Renal pelvis (tissue), 4 donors: ENCODE data around the gene UNK. TPM values are rescaled to one million over a fixed set of nuclear protein-coding genes. Genes with fewer than 3 reads are reported as not detected.
A peak's percentile ranks its signal among the peaks of the same experiment; 100 is the strongest.
"Not testable (repeated sequence)": the region's sequence is repeated elsewhere in the genome, so short reads cannot be mapped to it uniquely, and the experiment has no call there.

ENCODE experiments used
- DNase-seq: peaks from one replicate; pipeline ENCODE4 v3.0.0-alpha.2; 2013
- polyA plus RNA-seq, 3 donors: library from polyadenylated mRNA; unstranded; fragments of 120-200 nt; gene quantifications; one replicate each; pipeline ENCODE4 v1.2.1, GENCODE V29; 2013; ENCODE audit not compliant: insufficient read length in 3 of 3

Gene UNK
- polyA plus RNA-seq, 3 donors, result 42.3 to 55.1 (median 46.7) TPM

DNA sequence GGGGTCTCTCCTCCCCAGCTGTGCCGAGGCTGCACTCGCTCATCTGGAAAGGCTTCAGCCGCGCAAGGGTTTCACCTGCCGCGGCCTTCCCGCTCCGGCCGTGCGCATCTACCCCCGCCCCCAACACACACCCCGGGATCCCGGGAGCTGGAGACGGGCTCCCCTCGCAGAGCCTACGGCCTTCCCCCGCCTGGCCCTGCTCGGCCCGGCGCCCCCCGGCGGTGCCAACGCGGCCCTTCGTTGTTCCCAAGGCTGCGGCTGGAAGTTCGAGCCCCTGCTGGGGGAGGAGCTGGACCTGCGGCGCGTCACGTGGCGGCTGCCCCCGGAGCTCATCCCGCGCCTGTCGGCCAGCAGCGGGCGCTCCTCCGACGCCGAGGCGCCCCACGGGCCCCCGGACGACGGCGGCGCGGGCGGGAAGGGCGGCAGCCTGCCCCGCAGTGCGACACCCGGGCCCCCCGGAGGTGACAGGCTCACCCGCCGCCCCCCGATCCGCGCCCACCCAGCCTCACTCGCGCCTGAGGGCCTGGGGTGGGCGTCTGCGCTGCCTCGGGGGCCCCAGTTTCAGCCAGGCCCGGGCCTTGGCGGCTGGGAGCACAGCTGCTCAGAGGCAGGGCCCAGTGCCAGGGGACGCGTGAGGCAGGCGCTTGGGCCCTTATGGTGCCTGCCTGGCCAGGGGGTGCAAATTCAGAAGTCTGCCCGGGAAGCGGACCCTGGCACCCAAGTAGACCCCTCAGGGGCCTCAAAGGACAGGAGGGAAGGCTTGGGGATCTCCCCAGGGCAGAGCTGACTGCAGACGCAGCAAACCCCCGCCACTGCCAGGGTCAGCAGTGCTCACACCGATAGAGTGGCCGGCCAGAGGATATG, 30.9 kb upstream of the UNK start:
- DNase-seq, result peak; percentile 69

DNA sequence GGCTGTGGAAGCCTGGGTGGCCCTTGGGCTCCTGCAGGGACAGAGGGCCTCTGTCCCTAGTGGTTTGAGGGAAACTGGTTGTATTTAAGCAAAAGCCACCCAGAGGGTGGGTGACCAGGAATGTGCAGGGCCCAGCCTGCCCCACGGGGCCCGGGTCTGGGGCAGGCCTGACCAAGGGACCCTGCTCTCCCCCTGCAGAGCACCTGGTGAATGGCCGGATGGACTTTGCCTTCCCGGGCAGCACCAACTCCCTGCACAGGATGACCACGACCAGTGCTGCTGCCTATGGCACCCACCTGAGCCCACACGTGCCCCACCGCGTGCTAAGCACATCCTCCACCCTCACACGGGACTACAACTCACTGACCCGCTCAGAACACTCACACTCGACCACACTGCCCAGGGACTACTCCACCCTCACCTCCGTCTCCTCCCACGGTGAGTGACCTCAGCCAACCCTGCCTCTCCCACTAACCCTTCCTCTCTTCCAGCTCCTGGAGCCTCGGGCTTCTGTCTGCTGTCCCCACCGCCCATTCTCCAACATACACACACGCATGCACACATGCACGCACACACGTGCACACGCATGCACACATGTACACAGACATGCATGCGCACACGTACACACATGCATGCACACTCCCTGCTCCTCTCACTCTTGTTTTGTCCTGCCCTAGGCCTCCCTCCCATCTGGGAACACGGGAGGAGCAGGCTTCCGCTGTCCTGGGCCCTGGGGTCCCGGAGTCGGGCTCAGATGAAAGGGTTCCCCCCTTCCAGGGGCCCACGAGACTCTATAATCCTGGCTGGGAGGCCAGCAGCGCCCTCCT, 30.0 kb upstream of the UNK start:
- no peak for DNase-seq

DNA sequence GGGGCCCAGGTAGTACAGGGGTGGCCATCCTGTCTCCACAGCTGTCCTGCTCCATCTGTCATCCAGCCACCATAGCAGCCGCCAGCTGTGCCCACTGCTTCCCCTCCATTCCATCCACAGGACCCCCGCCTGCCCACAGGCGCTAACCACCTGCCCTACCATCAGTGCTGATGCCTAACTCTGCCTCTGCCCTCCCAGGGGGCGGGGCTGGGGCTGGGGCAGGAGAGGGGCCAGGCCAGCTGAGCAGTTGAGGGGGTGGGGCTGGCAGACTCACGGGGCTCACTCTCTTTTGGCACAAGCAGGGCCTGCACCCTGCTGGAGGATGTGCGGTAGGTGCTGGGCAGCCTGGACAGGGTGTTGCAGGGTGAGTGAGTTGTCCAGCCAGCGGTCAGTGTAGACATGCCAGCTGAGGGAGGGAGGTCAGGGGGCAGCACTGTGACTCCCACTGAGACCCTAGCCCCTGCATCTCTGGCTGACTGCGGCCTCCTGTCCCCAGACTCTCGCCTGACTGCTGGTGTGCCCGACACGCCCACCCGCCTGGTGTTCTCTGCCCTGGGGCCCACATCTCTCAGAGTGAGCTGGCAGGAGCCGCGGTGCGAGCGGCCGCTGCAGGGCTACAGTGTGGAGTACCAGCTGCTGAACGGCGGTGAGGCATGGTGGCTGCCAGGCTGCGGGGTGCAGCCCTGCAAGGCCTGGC, 29.3 kb upstream of the UNK start:
- DNase-seq, result no peak

DNA sequence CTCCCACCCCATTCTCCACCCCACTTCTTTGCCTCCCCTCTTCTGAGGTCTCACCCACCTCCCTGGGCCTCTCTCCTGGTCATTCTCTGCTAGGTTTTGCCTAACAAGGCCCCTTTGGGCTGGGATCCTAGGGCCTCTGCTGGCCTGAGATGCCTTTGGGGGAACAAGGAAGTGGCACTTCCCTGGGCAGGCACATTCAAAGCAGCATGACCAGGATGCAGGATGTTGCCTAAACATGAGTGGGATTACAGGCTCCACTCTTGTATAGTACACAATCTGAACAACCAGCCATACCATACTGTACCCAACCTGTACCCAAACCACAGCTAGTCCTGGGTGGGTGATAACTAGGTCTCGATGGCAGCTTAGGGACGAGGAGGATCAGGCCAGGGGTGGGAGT, 28.6 kb upstream of the UNK start:
- no peak for DNase-seq

DNA sequence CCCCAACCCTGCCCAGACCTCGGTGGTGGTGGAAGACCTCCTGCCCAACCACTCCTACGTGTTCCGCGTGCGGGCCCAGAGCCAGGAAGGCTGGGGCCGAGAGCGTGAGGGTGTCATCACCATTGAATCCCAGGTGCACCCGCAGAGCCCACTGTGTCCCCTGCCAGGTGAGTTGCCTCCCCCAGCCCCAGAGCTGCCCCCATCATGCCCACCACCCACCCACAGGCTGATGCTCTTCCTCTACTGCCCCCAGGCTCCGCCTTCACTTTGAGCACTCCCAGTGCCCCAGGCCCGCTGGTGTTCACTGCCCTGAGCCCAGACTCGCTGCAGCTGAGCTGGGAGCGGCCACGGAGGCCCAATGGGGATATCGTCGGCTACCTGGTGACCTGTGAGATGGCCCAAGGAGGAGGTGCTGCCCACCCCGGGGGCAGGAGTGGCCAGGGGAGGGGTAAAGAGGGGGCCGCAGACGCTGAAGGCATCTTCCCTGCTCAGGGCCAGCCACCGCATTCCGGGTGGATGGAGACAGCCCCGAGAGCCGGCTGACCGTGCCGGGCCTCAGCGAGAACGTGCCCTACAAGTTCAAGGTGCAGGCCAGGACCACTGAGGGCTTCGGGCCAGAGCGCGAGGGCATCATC, 28.0 kb upstream of the UNK start:
- no peak for DNase-seq

DNA sequence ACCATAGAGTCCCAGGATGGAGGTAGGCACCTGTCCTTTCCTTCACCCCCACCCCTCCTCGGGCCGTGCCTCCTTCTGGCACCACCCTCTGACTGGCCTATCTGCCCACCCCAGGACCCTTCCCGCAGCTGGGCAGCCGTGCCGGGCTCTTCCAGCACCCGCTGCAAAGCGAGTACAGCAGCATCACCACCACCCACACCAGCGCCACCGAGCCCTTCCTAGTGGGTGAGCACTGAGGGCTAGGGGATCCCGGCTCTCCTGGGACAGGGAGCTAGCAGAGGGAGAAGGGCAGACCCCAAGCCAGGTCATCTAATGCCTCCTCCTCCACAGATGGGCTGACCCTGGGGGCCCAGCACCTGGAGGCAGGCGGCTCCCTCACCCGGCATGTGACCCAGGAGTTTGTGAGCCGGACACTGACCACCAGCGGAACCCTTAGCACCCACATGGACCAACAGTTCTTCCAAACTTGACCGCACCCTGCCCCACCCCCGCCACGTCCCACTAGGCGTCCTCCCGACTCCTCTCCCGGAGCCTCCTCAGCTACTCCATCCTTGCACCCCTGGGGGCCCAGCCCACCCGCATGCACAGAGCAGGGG, 27.4 kb upstream of the UNK start:
- DNase-seq, result no peak

DNA sequence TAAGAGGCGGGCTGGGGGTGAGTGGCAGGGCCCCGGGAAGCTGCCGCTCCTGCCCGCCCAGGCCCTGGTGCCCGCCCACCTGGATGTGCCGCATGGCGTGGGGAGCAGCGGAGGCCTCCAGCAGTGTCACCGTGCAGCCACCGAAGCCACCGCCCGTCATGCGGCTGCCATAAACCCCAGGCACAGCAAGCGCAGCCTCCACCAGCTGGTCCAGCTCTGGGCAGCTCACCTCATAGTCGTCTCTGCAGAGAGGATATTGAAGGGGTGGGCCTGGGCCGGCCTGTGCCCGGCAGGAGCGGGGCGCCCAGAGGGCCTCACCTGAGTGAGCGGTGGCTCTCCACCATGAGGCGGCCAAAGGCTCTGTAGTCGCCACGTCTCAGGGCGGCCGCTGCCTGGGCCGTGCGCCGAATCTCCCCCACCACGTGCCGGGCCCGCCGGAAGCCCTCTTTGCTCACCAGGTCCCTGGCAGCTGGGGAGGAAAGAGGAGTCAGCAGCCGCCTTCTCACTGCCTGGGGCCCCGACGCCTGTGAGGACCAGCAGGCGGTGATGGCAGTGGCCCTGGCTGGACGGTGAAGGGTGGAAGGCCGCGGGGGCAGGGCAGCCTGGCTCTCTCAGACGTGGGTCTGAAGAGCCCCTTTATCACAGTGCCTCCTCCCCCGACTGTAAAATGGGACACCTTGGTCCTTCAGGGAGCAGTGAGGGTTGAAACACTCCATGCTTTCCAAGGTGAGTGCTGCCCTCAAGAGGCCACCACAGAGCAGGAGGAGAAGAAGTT, 26.3 kb upstream of the UNK start:
- no peak for DNase-seq

DNA sequence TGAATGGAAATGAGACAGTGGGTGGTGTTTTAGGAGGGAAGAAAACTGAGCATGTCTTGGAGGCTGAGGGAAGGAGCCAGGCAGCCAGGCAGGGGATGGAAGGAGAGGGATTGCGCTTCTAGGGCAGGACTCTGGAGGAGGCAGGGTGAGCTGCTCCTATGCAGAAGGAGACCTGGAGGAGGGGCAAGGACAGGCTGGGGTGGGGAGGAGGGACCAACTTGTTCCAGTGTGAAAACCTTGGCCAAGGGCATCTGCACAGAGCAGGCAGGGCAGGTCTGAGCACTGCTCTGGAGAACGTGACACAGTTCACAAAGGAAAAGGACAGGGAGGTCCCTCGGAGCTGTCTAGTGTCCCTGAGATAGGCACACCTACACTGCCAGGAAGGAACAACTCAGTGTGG, 25.1 kb upstream of the UNK start:
- DNase-seq, result no peak

DNA sequence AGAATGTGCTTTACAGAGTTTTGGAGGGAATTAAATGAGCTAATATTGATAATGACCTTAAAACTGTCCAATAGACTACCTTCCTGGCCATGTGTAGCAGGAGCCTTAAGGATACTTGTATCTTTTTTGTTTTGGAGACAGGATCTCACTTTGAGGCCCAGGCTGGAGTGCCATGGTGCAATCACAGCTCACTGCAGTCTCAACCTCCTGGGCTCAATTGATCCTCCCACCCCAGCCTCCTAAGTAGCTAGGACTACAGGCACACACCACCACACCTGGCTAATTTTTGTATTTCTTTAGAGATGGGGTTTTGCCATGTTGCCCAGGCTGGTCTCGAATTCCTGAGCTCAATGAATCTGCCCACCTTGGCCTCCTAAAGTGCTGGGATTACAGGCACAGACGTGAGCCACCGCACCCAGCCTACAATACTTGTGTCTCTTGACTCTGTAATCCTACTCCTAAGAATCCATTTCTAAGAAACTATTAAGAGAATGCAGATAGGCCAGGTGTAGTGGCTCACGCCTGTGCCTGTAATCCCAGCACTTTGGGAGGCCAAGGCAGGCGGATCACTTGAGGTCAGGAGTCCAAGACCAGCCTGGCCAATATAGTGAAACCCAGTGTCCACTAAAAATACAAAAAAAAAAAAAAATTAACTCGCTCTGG, 24.5 kb upstream of the UNK start:
- DNase-seq, result not testable (repeated sequence)

DNA sequence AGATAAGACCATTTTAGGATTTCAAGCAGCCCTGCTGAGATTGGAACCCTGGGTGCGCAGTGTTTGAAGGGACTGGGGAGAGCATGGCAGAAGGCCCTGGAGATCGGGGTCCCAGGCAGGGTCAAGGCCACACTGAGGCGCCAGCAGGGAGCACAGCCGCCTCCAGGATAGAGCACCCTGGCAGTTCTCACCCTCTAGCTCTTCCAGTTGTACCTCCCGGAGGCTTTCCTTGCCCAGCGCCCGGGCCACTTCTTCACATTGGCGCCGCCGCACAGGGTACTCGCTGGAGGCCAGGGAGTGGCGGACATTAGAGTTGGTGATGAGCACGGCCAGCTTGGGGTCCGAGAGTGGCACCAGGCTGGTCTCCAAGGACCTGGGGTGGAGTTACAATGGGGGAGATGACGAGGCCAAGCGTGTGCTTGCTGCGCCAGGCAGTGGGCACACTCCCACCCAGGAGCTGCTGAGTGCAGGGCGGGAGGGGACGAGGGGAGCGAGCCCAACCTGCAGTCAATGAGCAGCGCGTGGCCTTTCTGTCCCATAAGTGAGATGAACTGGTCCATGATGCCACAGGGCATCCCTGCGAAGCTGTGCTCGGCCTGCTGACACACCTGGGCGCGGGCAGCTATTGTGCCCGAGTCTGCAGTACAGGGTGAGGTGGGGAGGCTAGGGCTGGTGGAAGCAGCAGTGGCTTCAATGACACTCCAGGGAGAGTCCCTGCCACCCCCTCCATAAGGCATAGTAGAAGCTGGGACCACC, 21.9 kb upstream of the UNK start:
- no peak for DNase-seq

DNA sequence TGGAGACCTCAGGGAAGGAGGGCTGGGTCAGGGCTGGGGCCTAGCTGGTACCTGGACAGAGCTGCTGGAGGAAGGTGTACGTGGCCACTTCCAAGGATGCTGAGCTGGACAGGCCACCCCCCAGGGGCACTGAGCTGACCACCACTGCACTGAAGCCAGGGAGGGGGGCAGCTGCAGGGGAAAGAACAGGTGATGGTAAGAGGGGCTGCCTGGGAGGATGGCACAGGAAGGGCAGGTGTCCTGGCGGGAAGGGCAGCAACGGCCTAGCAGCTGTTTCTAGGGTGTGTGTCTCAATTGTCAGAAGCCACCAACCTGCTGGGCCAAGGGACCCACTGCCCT, 21.4 kb upstream of the UNK start:
- DNase-seq, result no peak

DNA sequence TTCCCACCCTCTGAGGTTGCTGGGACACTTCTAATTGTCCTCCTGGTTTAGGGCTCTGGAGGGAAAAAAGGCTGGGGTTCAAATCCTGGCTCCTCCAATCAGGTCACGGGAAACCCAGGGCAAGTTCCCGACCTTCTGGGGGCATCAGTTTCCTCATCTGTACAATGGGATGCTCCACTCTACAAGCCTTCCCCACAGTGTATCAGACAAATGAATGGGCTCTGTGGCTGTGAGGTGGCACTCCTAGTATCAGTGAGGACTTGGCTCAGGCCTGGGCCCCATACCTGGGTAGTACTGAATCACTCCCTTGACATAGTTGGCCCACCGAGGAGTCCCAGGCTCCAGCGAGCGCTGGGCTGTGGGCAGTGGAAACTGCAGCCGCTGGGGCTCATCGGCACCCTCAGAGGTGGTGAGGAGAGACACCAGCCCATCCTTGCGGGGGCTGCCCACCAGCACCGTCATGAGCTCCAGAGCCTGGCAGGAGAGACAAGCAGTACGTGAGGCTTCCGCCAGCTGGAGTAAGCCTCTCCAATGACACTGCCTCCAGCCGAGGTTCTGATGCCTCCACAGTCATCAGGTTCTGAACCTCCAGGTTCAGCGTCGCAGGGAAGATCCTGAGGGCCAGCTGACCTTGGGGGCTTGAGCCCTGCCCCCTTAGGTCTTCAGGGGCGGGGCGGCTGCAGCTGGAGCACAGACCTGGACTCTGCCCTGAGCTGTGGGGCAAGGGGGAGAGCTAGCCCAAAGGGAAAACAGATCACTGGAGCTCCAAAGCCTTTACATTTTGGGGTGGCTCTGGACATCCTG, 20.8 kb upstream of the UNK start:
- DNase-seq, result no peak

DNA sequence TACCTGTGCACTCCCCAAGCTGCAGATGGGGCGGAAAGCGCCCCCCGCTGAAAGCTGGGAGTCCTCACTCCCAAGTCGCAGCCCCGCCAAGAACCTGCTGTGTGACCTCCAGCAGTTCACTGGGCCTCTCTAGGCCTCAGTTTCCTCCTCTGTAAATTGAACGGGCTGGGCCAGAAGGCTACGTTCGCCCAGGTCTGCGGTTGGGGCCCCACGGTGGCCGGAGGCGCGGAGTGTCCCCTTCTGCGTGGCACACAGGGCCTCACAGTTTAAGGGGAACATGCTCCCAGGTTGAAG, 20.2 kb upstream of the UNK start:
- DNase-seq, result no peak

DNA sequence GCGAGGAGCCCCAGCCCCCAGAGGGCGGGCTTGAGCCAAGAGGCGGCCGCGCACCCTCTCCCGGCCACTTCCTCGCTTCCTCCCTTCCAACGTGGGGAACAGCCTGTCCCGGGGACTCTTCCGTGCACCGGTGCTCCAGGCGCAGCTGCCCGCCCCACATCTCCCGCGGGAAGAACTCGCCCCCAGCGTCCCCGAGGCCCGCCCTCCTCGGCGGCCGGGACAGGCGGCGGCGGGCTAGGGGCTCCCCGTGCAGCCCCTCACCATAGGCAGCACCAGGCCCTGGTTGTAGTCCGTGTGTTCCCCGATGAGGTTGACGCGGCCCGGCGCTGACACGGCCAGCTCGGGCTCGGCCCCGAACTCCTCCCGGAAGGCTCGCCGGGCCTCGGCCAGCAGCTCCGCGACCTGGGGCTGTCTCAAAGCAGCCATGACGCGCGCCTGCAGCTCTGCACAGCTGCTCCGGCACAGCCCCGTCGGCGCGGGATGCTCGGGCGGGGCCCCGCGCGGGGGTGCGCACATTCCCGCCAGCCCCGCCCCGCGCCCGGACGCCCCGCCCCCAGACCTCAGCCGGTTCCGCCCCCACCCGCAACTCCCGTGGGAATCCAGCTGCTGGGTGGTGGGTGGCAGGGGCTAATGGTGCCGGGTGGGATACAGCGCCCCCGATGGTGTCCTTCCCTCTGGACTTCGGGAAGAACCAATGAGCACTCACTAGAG, 19.7 kb upstream of the UNK start, which contains the start of gene GALK1:
Gene GALK1, minus strand, starts transcription at position 482 of the 711 bp plus-strand sequence. Its CDS starts 56 bp downstream, at position 426.
- DNase-seq, result peak; percentile 64

DNA sequence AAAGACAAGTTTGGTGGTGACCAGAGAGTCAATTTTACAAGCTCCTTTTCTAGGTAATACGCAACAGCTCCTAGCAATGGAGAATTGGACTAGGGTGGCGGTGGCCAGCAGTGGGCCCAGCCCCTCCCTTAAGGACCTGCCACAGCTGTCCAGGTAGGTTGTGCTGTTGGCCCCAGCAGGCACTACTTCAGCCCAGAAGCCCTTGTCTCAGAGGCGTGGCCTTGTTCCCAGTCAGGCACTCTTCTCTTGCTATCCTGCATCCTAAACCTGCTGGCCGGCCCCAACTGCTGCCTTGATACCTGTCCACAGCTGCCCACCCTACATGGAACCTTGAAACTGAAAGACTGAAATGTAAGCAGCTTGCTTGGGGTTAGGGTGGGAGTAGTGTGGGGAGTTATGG, 18.6 kb upstream of the UNK start:
- no peak for DNase-seq

DNA sequence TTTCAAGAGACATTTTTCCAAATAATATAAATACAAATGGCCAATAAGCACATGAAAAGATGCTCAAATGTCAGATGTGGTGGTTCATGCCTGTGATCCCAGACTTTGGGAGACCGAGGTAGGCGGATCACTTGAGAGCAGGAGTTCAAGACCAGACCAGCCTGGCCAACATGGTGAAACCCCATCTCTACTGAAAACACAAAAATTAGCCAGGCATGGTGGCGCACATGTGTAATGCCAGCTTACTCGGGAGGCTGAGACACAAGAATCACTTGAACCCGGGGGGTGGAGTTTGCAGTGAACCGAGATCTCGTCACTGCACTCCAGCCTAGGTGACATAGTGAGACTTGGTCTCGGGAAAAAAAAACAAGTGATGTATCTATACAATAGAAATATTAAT, 16.7 kb upstream of the UNK start:
- DNase-seq, result no peak

DNA sequence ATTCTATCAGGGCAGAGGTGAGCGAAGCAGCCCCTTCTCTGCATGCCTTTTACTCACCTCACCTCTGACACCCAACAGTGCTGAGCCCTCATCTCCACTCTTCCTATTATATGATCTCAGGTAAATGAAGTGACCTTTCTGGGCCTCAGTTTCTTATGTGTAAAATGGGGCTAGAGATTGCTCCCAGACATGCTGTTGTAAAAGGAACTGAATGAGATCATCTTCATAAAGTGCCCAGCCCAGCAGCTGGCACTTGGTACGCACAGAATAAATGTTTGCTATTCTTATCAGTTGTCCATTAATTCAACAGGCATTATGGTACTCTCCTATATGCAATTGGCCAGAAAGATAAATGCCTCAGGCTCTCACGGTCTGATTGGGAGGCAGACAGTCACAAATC, 15.1 kb upstream of the UNK start:
- no peak for DNase-seq
